ENCODE data around the gene C1orf35.

The C1orf35 gene

GRCh38 chr1:228089519-228090380, 13.4 kb downstream of the C1orf35 start:
- TF ChIP-seq, protein P1, sequence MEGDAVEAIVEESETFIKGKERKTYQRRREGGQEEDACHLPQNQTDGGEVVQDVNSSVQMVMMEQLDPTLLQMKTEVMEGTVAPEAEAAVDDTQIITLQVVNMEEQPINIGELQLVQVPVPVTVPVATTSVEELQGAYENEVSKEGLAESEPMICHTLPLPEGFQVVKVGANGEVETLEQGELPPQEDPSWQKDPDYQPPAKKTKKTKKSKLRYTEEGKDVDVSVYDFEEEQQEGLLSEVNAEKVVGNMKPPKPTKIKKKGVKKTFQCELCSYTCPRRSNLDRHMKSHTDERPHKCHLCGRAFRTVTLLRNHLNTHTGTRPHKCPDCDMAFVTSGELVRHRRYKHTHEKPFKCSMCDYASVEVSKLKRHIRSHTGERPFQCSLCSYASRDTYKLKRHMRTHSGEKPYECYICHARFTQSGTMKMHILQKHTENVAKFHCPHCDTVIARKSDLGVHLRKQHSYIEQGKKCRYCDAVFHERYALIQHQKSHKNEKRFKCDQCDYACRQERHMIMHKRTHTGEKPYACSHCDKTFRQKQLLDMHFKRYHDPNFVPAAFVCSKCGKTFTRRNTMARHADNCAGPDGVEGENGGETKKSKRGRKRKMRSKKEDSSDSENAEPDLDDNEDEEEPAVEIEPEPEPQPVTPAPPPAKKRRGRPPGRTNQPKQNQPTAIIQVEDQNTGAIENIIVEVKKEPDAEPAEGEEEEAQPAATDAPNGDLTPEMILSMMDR (IDR thresholded peaks at IDR 0.05; ENCODE audit: control insufficient read depth, insufficient read depth, low read depth, low read length, missing control alignments), result no peak
- H3K4me3 ChIP-seq (ENCODE audit: control insufficient read depth, low read depth, low read length), result no peak overlapping the region
- no peak for DNase-seq (ENCODE audit: low read depth)

GRCh38 chr1:228088586-228089498, 14.3 kb downstream of the C1orf35 start:
- H3K4me3 ChIP-seq (ENCODE audit: control insufficient read depth, low read depth, low read length), result no peak overlapping the region
- no peak for DNase-seq (ENCODE audit: low read depth)
- TF ChIP-seq, protein P1 (IDR thresholded peaks at IDR 0.05; ENCODE audit: control insufficient read depth, insufficient read depth, low read depth, low read length, missing control alignments), result no peak

DNA sequence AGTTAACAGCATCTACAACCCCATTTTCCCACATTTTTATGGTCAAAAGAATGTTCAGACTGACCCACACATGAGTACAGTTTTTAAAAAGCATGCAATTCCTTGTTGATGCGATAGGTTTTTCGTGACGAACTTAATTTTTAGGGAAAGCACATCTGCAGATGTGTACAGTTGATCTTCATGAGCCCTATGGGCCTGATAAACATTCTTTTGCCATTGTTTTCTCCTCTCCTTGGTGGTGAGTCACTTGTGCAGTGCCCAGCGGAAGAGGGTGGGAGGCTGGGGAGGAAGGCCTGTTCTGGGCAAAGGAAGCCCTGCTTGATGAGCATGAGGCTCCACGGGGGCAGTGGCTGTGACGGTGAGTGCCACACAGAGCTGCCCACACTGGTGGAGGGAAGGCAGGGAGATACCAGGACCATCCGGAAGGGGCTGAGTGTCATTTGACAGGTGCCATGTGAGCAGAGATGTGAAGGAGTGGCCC, 15.3 kb downstream of the C1orf35 start:
- peak overlapping the region; percentile 28 for H3K4me3 ChIP-seq (ENCODE audit: control insufficient read depth, low read depth, low read length)
- TF ChIP-seq, protein P1 (IDR thresholded peaks at IDR 0.05; ENCODE audit: control insufficient read depth, insufficient read depth, low read depth, low read length, missing control alignments), result peak; percentile 15
- DNase-seq (ENCODE audit: low read depth), result peak; percentile 82

DNA sequence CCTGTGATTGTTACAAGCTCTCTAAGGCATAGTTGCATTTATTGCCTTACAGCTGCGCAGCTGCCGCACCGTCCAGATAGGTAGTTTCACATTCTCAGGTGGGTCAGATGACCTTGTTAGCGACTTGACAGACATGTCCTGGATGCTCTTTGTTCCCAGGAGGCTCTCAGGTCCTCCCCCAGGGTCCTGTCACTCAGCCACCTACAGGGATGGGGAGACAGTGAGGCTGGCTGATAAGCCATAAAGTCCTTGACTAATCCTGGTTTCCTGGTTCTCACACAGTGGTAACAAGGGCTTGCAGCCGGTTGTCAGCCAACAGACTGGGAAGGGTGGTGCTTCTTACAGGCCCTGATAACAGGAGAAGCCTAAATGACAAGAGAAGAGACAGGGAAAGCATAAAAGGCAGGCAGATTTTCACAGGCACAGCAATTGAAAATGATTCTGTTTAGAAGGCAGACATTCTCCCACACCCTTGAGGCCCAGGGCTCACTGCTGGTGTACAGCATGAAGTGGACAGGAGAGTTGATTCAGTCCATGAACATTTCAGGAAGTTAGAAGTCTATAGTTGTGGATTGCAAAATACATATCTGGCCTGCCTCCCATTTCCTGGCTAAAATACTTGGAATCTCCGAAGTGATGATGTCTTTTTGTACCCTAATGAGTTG, 17.7 kb downstream of the C1orf35 start:
- TF ChIP-seq, protein P1 (IDR thresholded peaks at IDR 0.05; ENCODE audit: control insufficient read depth, insufficient read depth, low read depth, low read length, missing control alignments), result no peak
- peak; percentile 63 for DNase-seq (ENCODE audit: low read depth)
- peak overlapping the region; percentile 72 for H3K4me3 ChIP-seq (ENCODE audit: control insufficient read depth, low read depth, low read length)

DNA sequence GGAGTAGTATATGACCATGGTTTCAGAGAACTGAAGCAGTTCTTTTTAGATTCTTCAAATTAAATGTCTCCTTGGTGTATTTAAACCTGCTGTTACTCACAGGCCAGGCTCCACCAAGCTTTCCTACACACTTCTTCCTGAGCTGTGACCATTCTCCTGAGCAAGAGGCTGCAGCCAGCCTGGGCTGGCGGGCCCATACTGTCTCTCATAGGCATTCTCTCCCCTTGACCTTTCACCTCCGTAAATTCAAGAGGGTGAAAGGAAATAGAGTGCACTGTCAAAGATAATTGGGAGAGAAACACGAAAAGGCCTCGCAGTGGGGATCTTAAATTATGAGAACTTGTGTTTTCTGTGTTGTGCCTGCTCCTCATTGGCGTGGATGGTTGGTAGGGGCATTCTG, 18.3 kb downstream of the C1orf35 start:
- H3K4me3 ChIP-seq (ENCODE audit: control insufficient read depth, low read depth, low read length), result peak overlapping the region; percentile 72
- DNase-seq (ENCODE audit: low read depth), result no peak
- TF ChIP-seq, protein P1 (IDR thresholded peaks at IDR 0.05; ENCODE audit: control insufficient read depth, insufficient read depth, low read depth, low read length, missing control alignments), result no peak

DNA sequence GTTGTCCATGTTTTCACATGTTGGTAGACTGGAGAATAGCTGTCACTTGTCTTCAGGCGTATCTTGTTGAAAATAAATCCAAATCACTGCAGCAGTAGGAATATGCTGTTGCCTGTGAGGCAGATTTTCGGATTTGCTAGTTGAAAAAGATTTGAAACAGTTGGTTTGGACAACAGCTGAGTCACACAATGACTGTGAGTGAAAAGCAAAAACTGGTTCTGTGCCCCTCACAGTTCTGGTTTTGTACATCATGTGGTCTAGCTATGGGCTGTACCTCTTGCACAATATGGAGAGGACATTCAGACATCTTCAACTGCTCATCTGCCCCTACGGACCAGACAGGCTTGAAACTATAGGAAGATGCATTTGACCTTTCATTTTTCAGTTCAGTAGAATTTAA, 18.8 kb downstream of the C1orf35 start:
- DNase-seq (ENCODE audit: low read depth), result peak; percentile 61
- peak overlapping the region; percentile 72 for H3K4me3 ChIP-seq (ENCODE audit: control insufficient read depth, low read depth, low read length)
- TF ChIP-seq, protein P1 (IDR thresholded peaks at IDR 0.05; ENCODE audit: control insufficient read depth, insufficient read depth, low read depth, low read length, missing control alignments), result no peak
